Calu3 (cell line): ENCODE data around the gene STX4. TPM values are rescaled to one million over a fixed set of nuclear protein-coding genes. Genes with fewer than 3 reads are reported as not detected.

ENCODE experiments used
- BruUV-seq: library from RNA; stranded (reverse); fragments of 400-500 nt; replicated peaks from 2 replicates; lab custom pipeline; 2021; lab: Mats Ljungman, UMichigan
- CTCF ChIA-PET: fragments of 300-600 bp; sonication (Branson Sonifier 250); formaldehyde crosslinking; loops from one replicate; lab custom pipeline; 2022; ENCODE audit warnings: antibody characterized with exemption; lab: Charles Lee
- DNase-seq: peaks from one replicate; pipeline ENCODE4 v3.0.0; 2022
- H3K27ac Mint-ChIP-seq: one replicate; pipeline ENCODE4 v1.8.0; 2022; ENCODE audit warnings: mixed read lengths; ENCODE audit not compliant: unreplicated experiment
- H3K27me3 Mint-ChIP-seq: one replicate; pipeline ENCODE4 v1.8.0; 2022; ENCODE audit warnings: mixed read lengths; ENCODE audit not compliant: unreplicated experiment
- H3K36me3 Mint-ChIP-seq: one replicate; pipeline ENCODE4 v1.8.0; 2022; ENCODE audit warnings: mild to moderate bottlenecking, moderate library complexity, mixed read lengths; ENCODE audit not compliant: insufficient read depth, unreplicated experiment
- H3K4me1 Mint-ChIP-seq: one replicate; pipeline ENCODE4 v1.8.0; 2022; ENCODE audit warnings: mild to moderate bottlenecking, low read depth, mixed read lengths; ENCODE audit not compliant: unreplicated experiment
- H3K4me3 Mint-ChIP-seq: one replicate; pipeline ENCODE4 v1.8.0; 2022; ENCODE audit warnings: mild to moderate bottlenecking, low read depth, moderate library complexity, mixed read lengths; ENCODE audit not compliant: unreplicated experiment
- H3K9me3 Mint-ChIP-seq: one replicate; pipeline ENCODE4 v1.8.0; 2022; ENCODE audit warnings: low read depth, mixed read lengths; ENCODE audit not compliant: unreplicated experiment
- intact Hi-C: fragments of 100-400 bp; cut with micrococcal nuclease; formaldehyde crosslinking; loops from one replicate; pipeline ENCODE4 v1.10.0; 2022; ENCODE audit not compliant: unreplicated experiment
- total RNA-seq: library from RNA; stranded (reverse); gene quantifications from 2 replicates; pipeline ENCODE4 v1.2.3, GENCODE V29; 2022
- TF ChIP-seq, protein P1 (sequence below): fragments of 200-600 bp; IDR thresholded peaks from one replicate; pipeline ENCODE4 v1.8.0; 2022; ENCODE audit warnings: antibody characterized with exemption; ENCODE audit not compliant: unreplicated experiment

STX4 gene
- total RNA-seq, 1 experiment from 2014 or later: 100 TPM

DNA sequence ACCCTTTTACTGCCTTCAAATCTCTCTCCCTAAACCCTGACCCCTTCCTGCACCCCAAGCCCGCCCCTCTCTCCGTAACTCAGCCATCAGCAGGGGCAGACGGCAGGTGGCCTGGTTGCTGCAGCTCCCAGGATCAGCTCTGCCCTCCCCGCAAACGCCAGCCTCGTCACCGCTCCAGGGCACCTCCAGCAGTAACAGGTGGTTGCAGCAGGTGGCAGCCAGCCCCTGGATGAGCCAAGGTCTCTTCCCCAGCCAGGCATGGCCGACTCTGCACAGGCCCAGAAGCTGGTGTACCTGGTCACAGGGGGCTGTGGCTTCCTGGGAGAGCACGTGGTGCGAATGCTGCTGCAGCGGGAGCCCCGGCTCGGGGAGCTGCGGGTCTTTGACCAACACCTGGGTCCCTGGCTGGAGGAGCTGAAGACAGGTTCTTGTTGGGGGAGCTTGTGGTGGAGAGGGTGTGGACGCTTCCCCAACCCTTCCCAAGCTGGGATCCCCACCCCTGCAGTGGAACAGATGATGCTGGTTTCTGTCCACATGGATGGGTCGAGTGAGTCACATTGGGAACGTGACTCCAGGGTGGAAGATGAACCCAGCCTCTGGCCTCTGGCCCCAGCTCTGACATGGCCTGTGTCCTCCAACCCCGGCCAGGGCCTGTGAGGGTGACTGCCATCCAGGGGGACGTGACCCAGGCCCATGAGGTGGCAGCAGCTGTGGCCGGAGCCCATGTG lies 47.8 kb upstream of the STX4 start:
- Mint-ChIP-seq H3K9me3 (no peaks in the 10 kb centered on the region), H3K36me3 (peaks cover 50% of the 10 kb centered on the region), H3K4me1 (no peaks in the 10 kb centered on the region), H3K27ac (peak overlapping the region; percentile 71), H3K27me3 (no peaks in the 10 kb centered on the region), H3K4me3 (peak overlapping the region; percentile 87)
- intact Hi-C loops: loop anchor here (1.0 to 10.0 kb wide), 9 partner anchors 47 to 883 kb away; partner anchors contain the start of genes STX4, VKORC1, ZNF646 and ZNF668
- TF ChIP-seq, protein P1, sequence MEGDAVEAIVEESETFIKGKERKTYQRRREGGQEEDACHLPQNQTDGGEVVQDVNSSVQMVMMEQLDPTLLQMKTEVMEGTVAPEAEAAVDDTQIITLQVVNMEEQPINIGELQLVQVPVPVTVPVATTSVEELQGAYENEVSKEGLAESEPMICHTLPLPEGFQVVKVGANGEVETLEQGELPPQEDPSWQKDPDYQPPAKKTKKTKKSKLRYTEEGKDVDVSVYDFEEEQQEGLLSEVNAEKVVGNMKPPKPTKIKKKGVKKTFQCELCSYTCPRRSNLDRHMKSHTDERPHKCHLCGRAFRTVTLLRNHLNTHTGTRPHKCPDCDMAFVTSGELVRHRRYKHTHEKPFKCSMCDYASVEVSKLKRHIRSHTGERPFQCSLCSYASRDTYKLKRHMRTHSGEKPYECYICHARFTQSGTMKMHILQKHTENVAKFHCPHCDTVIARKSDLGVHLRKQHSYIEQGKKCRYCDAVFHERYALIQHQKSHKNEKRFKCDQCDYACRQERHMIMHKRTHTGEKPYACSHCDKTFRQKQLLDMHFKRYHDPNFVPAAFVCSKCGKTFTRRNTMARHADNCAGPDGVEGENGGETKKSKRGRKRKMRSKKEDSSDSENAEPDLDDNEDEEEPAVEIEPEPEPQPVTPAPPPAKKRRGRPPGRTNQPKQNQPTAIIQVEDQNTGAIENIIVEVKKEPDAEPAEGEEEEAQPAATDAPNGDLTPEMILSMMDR: no peak
- BruUV-seq: no TSS peak
- CTCF ChIA-PET: interaction anchor here (0.6 to 2.4 kb wide), 31 partner anchors 8 to 888 kb away, joined by 3 to 22 read pairs (median 4); partner anchors contain the start of genes FUS, KAT8, PRSS8 and STX4
- peak; percentile 91 for DNase-seq

DNA sequence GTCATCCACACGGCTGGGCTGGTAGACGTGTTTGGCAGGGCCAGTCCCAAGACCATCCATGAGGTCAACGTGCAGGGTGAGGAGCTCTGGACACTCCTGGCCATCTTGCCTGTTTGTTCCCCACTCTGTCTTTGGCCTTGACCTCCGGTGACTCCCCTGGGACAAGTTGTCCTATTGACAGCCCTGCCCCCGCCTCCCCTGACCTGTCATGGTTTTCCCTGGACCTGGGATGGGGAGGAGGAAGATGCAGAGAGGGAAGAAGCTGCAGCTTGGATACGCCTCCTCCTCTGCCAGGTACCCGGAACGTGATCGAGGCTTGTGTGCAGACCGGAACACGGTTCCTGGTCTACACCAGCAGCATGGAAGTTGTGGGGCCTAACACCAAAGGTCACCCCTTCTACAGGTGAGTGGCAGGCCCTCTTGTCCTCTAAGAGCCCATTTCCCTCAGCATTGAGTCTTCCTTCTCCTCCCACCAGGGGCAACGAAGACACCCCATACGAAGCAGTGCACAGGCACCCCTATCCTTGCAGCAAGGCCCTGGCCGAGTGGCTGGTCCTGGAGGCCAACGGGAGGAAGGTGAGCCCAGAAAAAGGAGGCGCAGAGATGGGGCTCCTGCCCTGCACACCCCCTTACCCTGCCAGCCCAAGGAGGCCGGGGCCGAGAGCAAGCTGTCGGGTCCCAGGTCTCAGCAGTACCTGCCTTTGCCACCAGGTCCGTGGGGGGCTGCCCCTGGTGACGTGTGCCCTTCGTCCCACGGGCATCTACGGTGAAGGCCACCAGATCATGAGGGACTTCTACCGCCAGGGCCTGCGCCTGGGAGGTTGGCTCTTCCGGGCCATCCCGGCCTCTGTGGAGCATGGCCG lies 47.0 kb upstream of the STX4 start:
- Mint-ChIP-seq H3K4me3 (no peak overlapping the region), H3K27ac (no peak overlapping the region), H3K36me3 (peaks cover 44% of the 10 kb centered on the region), H3K4me1 (no peaks in the 10 kb centered on the region), H3K9me3 (no peaks in the 10 kb centered on the region), H3K27me3 (no peaks in the 10 kb centered on the region)
- TF ChIP-seq, protein P1: no peak
- TSS peak; percentile 20 for BruUV-seq
- intact Hi-C loops: loop anchor here (5.0 to 10.0 kb wide), 5 partner anchors 46 to 398 kb away; partner anchors contain the start of gene STX4
- DNase-seq: no peak
- CTCF ChIA-PET: interaction anchor here (0.6 to 2.4 kb wide), 22 partner anchors 7 to 887 kb away, joined by 3 to 22 read pairs (median 7); partner anchors contain the start of genes FUS, KAT8, STX4 and VKORC1

- Mint-ChIP-seq H3K27me3 (no peaks in the 10 kb centered on the region), H3K9me3 (no peaks in the 10 kb centered on the region), H3K36me3 (peaks cover 31% of the 10 kb centered on the region), H3K4me3 (no peak overlapping the region), H3K27ac (no peak overlapping the region), H3K4me1 (no peaks in the 10 kb centered on the region)
- DNase-seq: no peak
- CTCF ChIA-PET: interaction anchor here (0.6 to 1.1 kb wide), 2 partner anchors 173 to 358 kb away, joined by 3 to 4 read pairs; no protein-coding TSS in a partner anchor
- TF ChIP-seq, protein P1: no peak
- no TSS peak for BruUV-seq
- intact Hi-C loops: loop anchor here (5.0 to 10.0 kb wide), 5 partner anchors 45 to 397 kb away; partner anchors contain the start of gene STX4
Observed at GRCh38 chr16:30987581-30988190, 45.7 kb upstream of the STX4 start.
